OCI-LY1 (cell line): ENCODE results near the gene PDE6A.

Source experiments
- H2AFZ ChIP-seq: fragments of 200-600 bp; sonication (generic), shearing (Covaris generic); 2 replicates; pipeline ENCODE4 v1.6.0; 2014; ENCODE audit warnings: antibody characterized with exemption, mild to moderate bottlenecking, low read length
- H3F3A ChIP-seq: fragments of 200-600 bp; sonication (generic), shearing (Covaris generic); 2 replicates; pipeline ENCODE4 v1.6.0; 2014; ENCODE audit warnings: mild to moderate bottlenecking, antibody characterized with exemption, low read length, moderate library complexity; ENCODE audit not compliant: insufficient read depth
- H3K27ac ChIP-seq: fragments of 200-600 bp; sonication (generic); 2 replicates; pipeline ENCODE4 v1.5.1; 2014; ENCODE audit warnings: low read length, mixed run types, mild to moderate bottlenecking, low read depth; ENCODE audit not compliant: poor library complexity, severe bottlenecking
- H3K27me3 ChIP-seq: fragments of 200-600 bp; sonication (generic); 2 replicates; pipeline ENCODE4 v1.6.0; 2014; ENCODE audit warnings: antibody characterized with exemption, mild to moderate bottlenecking, low read length, moderate library complexity; ENCODE audit not compliant: insufficient read depth
- H3K36me3 ChIP-seq: fragments of 200-600 bp; sonication (generic); 2 replicates; pipeline ENCODE4 v1.6.1; 2014; ENCODE audit warnings: mild to moderate bottlenecking, antibody characterized with exemption, low read length, moderate library complexity, mixed read lengths; ENCODE audit not compliant: insufficient read depth
- H3K4me1 ChIP-seq: fragments of 200-600 bp; sonication (generic); 2 replicates; pipeline ENCODE4 v1.5.1; 2014; ENCODE audit warnings: mild to moderate bottlenecking, low read length, moderate library complexity; ENCODE audit not compliant: insufficient read depth, severe bottlenecking
- H3K4me2 ChIP-seq: fragments of 200-600 bp; sonication (generic), shearing (Covaris generic); 2 replicates; pipeline ENCODE4 v1.6.1; 2014; ENCODE audit warnings: low read length
- H3K4me3 ChIP-seq: fragments of 200-600 bp; sonication (generic); 2 replicates; pipeline ENCODE4 v1.5.1; 2014; ENCODE audit warnings: low read length, low read depth, mild to moderate bottlenecking, mixed read lengths; ENCODE audit not compliant: poor library complexity, severe bottlenecking
- H3K79me2 ChIP-seq: fragments of 200-600 bp; shearing (Covaris generic); 2 replicates; pipeline ENCODE4 v1.6.1; 2016; ENCODE audit warnings: mixed run types, low read length, mixed read lengths; ENCODE audit not compliant: insufficient read depth
- H3K9ac ChIP-seq: fragments of 200-600 bp; sonication (generic), shearing (Covaris generic); 2 replicates; pipeline ENCODE4 v1.6.1; 2014; ENCODE audit warnings: mild to moderate bottlenecking, low read length, mixed read lengths
- H3K9me2 ChIP-seq: fragments of 200-600 bp; sonication (generic), shearing (Covaris generic); 2 replicates; pipeline ENCODE4 v1.6.1; 2014; ENCODE audit warnings: low read depth, mild to moderate bottlenecking, low read length, mixed read lengths
- H3K9me3 ChIP-seq: fragments of 200-600 bp; shearing (Covaris generic); 2 replicates; pipeline ENCODE4 v1.6.1; 2014; ENCODE audit warnings: low read length, mixed read lengths
- H4K20me1 ChIP-seq: fragments of 200-600 bp; sonication (generic), shearing (Covaris generic); 2 replicates; pipeline ENCODE4 v1.6.0; 2016; ENCODE audit warnings: mild to moderate bottlenecking, low read length; ENCODE audit not compliant: insufficient read depth
- CTCF ChIP-seq: fragments of 200-600 bp; sonication (generic), shearing (Covaris generic); IDR thresholded peaks from 2 replicates; pipeline ENCODE4 v1.5.1; 2017; ENCODE audit warnings: mild to moderate bottlenecking, antibody characterized with exemption, low read length, moderate library complexity, mixed read lengths
- EZH2 ChIP-seq: fragments of 200-600 bp; sonication (generic), shearing (Covaris generic); IDR thresholded peaks from 2 replicates; pipeline ENCODE4 v1.8.0; 2017; ENCODE audit warnings: borderline replicate concordance, mixed run types, mild to moderate bottlenecking, antibody characterized with exemption, low read length, moderate library complexity, mixed read lengths

Gene PDE6A

GRCh38 chr5:149979896-149980295, 35.3 kb upstream of the PDE6A start:
- H3K9me2 ChIP-seq: no peaks in the 10 kb centered on the region
- no peaks in the 10 kb centered on the region for H3K4me1 ChIP-seq
- peaks cover 6% of the 10 kb centered on the region; the same call in 1 of the 2 replicates for H3K36me3 ChIP-seq
- no peak for TF ChIP-seq CTCF
- H3K27me3 ChIP-seq: no peaks in the 10 kb centered on the region
- H3K79me2 ChIP-seq: no peaks in the 10 kb centered on the region
- H3K27ac ChIP-seq: no peak overlapping the region
- no peak overlapping the region for H2AFZ ChIP-seq
- H3K4me3 ChIP-seq: no peak overlapping the region
- no peaks in the 10 kb centered on the region for H3K9me3 ChIP-seq
- no peak overlapping the region for H3K4me2 ChIP-seq
- H4K20me1 ChIP-seq: no peaks in the 10 kb centered on the region
- no peaks in the 10 kb centered on the region for H3F3A ChIP-seq
- H3K9ac ChIP-seq: no peak overlapping the region

GRCh38 chr5:149975409-149975808, 30.8 kb upstream of the PDE6A start:
- Histone ChIP-seq H3K27ac (no peak overlapping the region), H2AFZ (no peak overlapping the region), H3K9ac (no peak overlapping the region), H3K4me3 (no peak overlapping the region), H3K9me3 (no peaks in the 10 kb centered on the region), H3K79me2 (no peaks in the 10 kb centered on the region), H3K4me2 (no peak overlapping the region), H3K4me1 (no peaks in the 10 kb centered on the region), H3K27me3 (no peaks in the 10 kb centered on the region), H3K36me3 (peaks cover 6% of the 10 kb centered on the region), H4K20me1 (no peaks in the 10 kb centered on the region), H3K9me2 (no peaks in the 10 kb centered on the region), H3F3A (no peaks in the 10 kb centered on the region)
- TF ChIP-seq EZH2 (no peak), CTCF (no peak)

GRCh38 chr5:149969181-149969930, 24.8 kb upstream of the PDE6A start:
- no peak overlapping the region for H3K4me3 ChIP-seq
- H4K20me1 ChIP-seq: no peaks in the 10 kb centered on the region
- H3K4me1 ChIP-seq: no peaks in the 10 kb centered on the region
- no peak overlapping the region for H3K27ac ChIP-seq
- H3K36me3 ChIP-seq: no peaks in the 10 kb centered on the region; the same call in 1 of the 2 replicates
- H3K9ac ChIP-seq: no peak overlapping the region
- no peak for TF ChIP-seq CTCF
- no peaks in the 10 kb centered on the region for H3K9me3 ChIP-seq
- H2AFZ ChIP-seq: no peak overlapping the region
- H3K27me3 ChIP-seq: no peaks in the 10 kb centered on the region
- H3K79me2 ChIP-seq: no peaks in the 10 kb centered on the region
- H3F3A ChIP-seq: no peaks in the 10 kb centered on the region
- no peaks in the 10 kb centered on the region for H3K9me2 ChIP-seq
- H3K4me2 ChIP-seq: no peak overlapping the region
